ENCODE data around the gene GLTP. TPM values are rescaled to one million over a fixed set of nuclear protein-coding genes. Genes with fewer than 3 reads are reported as not detected.

The GLTP gene
- total RNA-seq, 1 donor from 2014 or later = 48.7 TPM

DNA sequence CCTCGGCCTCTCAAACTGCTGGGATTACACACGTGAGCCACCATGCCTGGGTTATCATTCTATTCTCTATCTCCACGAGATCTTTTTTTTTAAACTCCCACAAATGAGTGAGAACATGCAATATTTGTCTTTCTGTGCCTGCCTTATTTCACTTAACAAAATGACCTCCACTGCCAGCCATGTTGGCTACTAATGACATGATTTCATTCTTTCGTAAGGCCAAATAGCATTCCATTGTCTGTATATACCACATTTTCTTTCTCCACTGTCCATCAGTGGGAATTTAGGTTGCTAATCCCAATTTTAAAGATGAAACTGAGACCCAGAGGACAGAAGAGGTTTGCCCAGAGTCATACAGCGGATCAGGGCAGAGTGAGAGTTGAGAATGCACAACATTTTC lies 36.2 kb downstream of the GLTP start:
- Mint-ChIP-seq H3K9me3 (no peaks in the 10 kb centered on the region), H3K4me1 (ENCODE audit: unreplicated experiment) (peaks cover 8% of the 10 kb centered on the region), H3K36me3 (no peaks in the 10 kb centered on the region), H3K27me3 (no peaks in the 10 kb centered on the region), H3K4me3 (no peak overlapping the region), H3K27ac (no peak overlapping the region)
- no peak for DNase-seq (ENCODE audit: extremely low spot score, unreplicated experiment)
- TF ChIP-seq, protein P1, sequence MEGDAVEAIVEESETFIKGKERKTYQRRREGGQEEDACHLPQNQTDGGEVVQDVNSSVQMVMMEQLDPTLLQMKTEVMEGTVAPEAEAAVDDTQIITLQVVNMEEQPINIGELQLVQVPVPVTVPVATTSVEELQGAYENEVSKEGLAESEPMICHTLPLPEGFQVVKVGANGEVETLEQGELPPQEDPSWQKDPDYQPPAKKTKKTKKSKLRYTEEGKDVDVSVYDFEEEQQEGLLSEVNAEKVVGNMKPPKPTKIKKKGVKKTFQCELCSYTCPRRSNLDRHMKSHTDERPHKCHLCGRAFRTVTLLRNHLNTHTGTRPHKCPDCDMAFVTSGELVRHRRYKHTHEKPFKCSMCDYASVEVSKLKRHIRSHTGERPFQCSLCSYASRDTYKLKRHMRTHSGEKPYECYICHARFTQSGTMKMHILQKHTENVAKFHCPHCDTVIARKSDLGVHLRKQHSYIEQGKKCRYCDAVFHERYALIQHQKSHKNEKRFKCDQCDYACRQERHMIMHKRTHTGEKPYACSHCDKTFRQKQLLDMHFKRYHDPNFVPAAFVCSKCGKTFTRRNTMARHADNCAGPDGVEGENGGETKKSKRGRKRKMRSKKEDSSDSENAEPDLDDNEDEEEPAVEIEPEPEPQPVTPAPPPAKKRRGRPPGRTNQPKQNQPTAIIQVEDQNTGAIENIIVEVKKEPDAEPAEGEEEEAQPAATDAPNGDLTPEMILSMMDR (conservative IDR thresholded peaks at IDR 0.05) = no peak

DNA sequence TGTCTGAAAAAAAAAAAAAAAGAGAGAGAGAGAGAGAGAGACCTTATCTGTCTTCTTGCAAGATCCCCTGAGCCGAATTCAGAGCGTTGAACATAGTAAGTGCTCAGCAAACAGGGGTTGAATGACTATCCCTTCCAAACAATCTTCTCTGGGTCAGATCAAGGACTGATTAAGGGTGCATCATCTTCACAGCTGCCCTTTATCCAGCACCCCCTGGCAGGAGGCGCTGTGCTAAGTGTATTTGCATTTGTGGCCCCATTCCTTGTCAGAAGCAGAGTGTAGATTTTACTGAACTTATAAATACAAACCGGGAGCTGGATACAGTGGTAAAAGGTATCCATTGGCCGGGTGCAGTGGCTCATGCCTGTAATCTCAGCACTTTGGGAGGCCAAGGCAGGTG lies 38.3 kb downstream of the GLTP start:
- Mint-ChIP-seq H3K4me3 (no peak overlapping the region), H3K36me3 (no peaks in the 10 kb centered on the region), H3K27me3 (no peaks in the 10 kb centered on the region), H3K27ac (no peak overlapping the region), H3K4me1 (ENCODE audit: unreplicated experiment) (peaks cover 8% of the 10 kb centered on the region), H3K9me3 (no peaks in the 10 kb centered on the region)
- TF ChIP-seq, protein P1 (conservative IDR thresholded peaks at IDR 0.05) = no peak
- no peak for DNase-seq (ENCODE audit: extremely low spot score, unreplicated experiment)

DNA sequence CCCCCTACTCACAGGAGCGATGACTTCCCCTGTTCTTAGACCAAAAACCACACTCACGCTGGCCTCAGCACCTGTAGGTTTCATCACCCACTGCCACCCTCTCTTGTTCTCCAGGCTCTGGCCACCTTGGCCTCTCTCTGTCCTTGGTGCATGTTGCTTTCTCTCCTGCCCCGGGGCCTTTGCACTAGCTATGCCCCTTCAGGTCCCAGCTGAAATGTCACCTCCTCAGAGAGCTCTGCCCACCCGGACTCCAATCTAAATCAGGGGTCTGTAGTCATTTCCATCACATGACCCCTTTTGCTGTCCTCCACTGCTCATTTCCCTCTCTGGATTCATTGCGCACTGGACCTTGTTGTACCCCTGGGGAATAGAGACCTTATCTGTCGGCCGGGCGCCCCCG lies 39.0 kb downstream of the GLTP start:
- no peak overlapping the region for H3K4me3 Mint-ChIP-seq
- H3K27me3 Mint-ChIP-seq = no peaks in the 10 kb centered on the region
- DNase-seq (ENCODE audit: extremely low spot score, unreplicated experiment) = no peak
- peak overlapping the region; percentile 26 for H3K27ac Mint-ChIP-seq
- peaks cover 8% of the 10 kb centered on the region for H3K4me1 Mint-ChIP-seq (ENCODE audit: unreplicated experiment)
- TF ChIP-seq, protein P1 (conservative IDR thresholded peaks at IDR 0.05) = no peak
- H3K36me3 Mint-ChIP-seq = no peaks in the 10 kb centered on the region
- no peaks in the 10 kb centered on the region for H3K9me3 Mint-ChIP-seq

DNA sequence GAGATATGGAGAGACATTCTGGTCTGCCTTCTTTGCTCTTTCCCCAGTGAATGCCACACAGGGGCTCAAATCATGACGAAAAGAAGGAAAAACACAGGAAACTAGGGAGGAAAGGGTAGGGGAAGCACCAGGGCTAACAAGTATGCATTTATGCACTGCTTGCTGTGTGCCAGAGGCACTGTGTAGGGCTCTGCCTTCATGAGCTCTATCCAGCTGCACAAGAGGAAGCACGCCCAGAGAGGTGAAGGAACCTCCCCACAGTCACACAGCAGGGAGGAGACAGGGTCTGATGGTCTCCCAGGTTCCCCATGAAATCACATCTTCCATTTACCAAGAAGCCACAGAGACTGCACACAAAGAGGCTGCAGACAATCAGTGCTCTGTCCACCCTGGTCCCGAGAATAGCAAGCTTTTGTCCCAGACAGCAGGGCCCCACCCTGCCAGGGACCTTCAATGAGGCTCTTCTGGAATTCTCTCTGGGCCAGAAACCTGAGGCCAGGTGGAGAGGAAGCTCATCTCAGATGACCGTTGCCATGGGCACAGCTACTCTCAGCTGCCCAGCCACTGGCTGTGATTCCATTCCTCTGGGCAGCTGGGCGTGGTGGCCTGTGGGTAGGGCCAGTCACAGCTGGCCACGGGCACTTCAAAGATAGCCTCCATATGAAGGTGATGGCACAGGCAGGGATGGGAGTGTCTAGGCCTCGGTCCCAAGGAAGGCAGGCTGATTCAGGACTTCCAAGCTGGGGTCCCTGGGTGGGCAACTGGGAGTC lies 39.9 kb downstream of the GLTP start:
- Mint-ChIP-seq H3K27me3 (no peaks in the 10 kb centered on the region), H3K9me3 (no peaks in the 10 kb centered on the region), H3K4me3 (no peak overlapping the region), H3K4me1 (ENCODE audit: unreplicated experiment) (peaks cover 8% of the 10 kb centered on the region), H3K36me3 (no peaks in the 10 kb centered on the region), H3K27ac (peak overlapping the region; percentile 48)
- TF ChIP-seq, protein P1 (conservative IDR thresholded peaks at IDR 0.05) = no peak
- no peak for DNase-seq (ENCODE audit: extremely low spot score, unreplicated experiment)

DNA sequence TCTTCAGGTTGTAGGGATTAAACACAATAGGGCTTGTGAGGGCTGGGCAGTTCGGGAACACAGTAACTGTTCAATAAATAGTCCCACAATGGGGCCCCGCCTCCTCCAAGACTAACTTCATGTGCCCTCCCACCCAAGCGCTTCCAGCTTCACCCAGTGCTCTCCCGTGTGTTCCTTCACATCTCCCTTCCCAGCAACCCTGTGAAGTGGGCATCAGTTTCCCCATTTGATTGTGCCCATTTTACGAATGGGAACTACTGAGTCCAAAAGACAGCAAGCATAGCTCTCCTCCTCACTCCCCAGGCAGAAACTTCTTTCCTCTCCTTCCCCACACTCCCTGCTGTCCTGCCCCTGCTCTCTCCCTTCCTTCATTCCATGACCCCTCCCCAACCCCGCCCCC lies 40.9 kb downstream of the GLTP start:
- TF ChIP-seq, protein P1 (conservative IDR thresholded peaks at IDR 0.05) = no peak
- no peaks in the 10 kb centered on the region for H3K36me3 Mint-ChIP-seq
- no peak overlapping the region for H3K27ac Mint-ChIP-seq
- peaks cover 4% of the 10 kb centered on the region for H3K27me3 Mint-ChIP-seq
- peaks cover 8% of the 10 kb centered on the region for H3K4me1 Mint-ChIP-seq (ENCODE audit: unreplicated experiment)
- H3K4me3 Mint-ChIP-seq = no peak overlapping the region
- no peaks in the 10 kb centered on the region for H3K9me3 Mint-ChIP-seq
- no peak for DNase-seq (ENCODE audit: extremely low spot score, unreplicated experiment)
